Stimulated activated CD8-positive, alpha-beta memory T cell treated with anti-CD3 and anti-CD28 coated beads, Interleukin-12 subunit alpha, Interleukin-12 subunit beta, amount 100 ng/mL, for 24 hours (primary cell): ENCODE results near the gene GMDS.

ENCODE experiments used
- DNase-seq: peaks from one replicate; pipeline ENCODE4 v3.0.0-alpha.2; 2020; ENCODE audit errors: extremely low read depth

Gene GMDS

GRCh38 chr6:1800845-1801244, 444.6 kb downstream of the GMDS start:
- no peak for DNase-seq

- DNase-seq: no peak
Measured at GRCh38 chr6:1798965-1799325, 446.5 kb downstream of the GMDS start.

GRCh38 chr6:1798303-1798964, 447.0 kb downstream of the GMDS start:
- DNase-seq: no peak

- DNase-seq: no peak
Measured at GRCh38 chr6:1797801-1798200, 447.6 kb downstream of the GMDS start.

- DNase-seq: no peak
Measured at GRCh38 chr6:1796706-1797529, 448.5 kb downstream of the GMDS start.

GRCh38 chr6:1795910-1796309, 449.5 kb downstream of the GMDS start:
- no peak for DNase-seq

GRCh38 chr6:1792989-1793388, 452.4 kb downstream of the GMDS start:
- DNase-seq: no peak

GRCh38 chr6:1790684-1791083, 454.7 kb downstream of the GMDS start:
- DNase-seq: no peak

- no peak for DNase-seq
Measured at GRCh38 chr6:1789092-1789491, 456.3 kb downstream of the GMDS start.

GRCh38 chr6:1787894-1788293, 457.5 kb downstream of the GMDS start:
- no peak for DNase-seq

- DNase-seq: no peak
Measured at GRCh38 chr6:1786455-1787453, 458.7 kb downstream of the GMDS start.

GRCh38 chr6:1784422-1784884, 461.0 kb downstream of the GMDS start:
- no peak for DNase-seq

- no peak for DNase-seq
Measured at GRCh38 chr6:1781817-1782184, 463.6 kb downstream of the GMDS start.

- no peak for DNase-seq
Measured at GRCh38 chr6:1781152-1781816, 464.1 kb downstream of the GMDS start.

- no peak for DNase-seq
Measured at GRCh38 chr6:1780251-1780867, 465.0 kb downstream of the GMDS start.

GRCh38 chr6:1778686-1779235, 466.6 kb downstream of the GMDS start:
- DNase-seq: no peak

GRCh38 chr6:1777921-1778685, 467.3 kb downstream of the GMDS start:
- no peak for DNase-seq

- no peak for DNase-seq
Measured at GRCh38 chr6:1775441-1775840, 470.0 kb downstream of the GMDS start.

- DNase-seq: no peak
Measured at GRCh38 chr6:1774226-1774915, 471.0 kb downstream of the GMDS start.
